22Rv1 (cell line): Measurements from ENCODE around the gene RYR2.
A peak's percentile ranks its signal among the peaks of the same experiment; 100 is the strongest.

Source experiments
- H3K27ac ChIP-seq: fragments of 450-650 bp; 2 replicates; pipeline ENCODE4 v1.5.1; 2017
- CTCF ChIP-seq: fragments of 450-650 bp; IDR thresholded peaks from 2 replicates; pipeline ENCODE4 v1.5.1; 2017; ENCODE audit warnings: mild to moderate bottlenecking
- ZFX ChIP-seq: fragments of 450-650 bp; IDR thresholded peaks from 2 replicates; pipeline ENCODE4 v1.6.1; 2017; ENCODE audit warnings: antibody characterized with exemption, borderline replicate concordance

Gene RYR2

DNA sequence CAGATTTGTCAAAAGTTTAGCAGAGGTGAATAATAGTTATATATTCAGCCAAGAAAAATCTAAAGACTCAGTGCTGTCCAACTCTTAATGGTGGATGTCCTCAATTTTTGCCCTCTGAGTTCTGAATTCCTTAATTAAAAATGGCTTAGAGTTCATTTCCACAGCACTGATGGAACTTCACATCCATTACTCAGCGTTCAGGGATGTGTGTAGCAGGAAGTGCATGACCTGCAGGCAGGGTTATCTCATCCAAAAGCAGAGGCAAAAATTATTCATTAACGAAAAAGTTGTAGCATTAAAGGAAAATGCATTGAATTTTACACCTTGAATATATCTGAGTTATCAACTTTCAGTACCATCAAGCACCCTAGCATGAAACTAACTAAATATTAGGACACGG, 752.1 kb downstream of the RYR2 start:
- TF ChIP-seq ZFX: no peak
- no peak for TF ChIP-seq CTCF
- no peak overlapping the region for H3K27ac ChIP-seq

GRCh38 chr1:237795558-237795957, 753.6 kb downstream of the RYR2 start:
- TF ChIP-seq CTCF: no peak
- TF ChIP-seq ZFX: no peak
- H3K27ac ChIP-seq: no peak overlapping the region

- no peak overlapping the region for H3K27ac ChIP-seq
- TF ChIP-seq ZFX (no peak), CTCF (peak; percentile 94)
These were observed 757.9 kb downstream of the RYR2 start for GRCh38 chr1:237799762-237800474.

- H3K27ac ChIP-seq: no peak overlapping the region
These were observed 762.5 kb downstream of the RYR2 start for GRCh38 chr1:237804516-237804915.

DNA sequence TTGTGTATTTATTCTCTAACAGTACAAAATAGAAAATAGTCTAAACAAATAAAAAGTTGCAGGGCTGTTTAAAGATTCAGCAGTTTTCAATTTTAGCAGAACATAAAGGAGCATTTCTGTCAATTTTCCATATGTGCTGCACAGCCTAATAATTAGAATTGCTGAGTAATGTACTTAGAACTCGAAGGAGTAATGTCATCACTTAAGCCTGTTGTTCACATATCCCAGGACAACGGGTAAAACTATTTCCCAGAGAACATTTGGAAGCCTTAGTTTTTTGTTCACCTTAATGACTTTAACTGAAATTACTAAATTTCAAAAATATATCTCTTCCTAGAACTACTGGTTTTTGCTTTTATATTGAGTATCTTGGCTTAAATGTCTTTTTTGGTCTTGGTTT, 767.1 kb downstream of the RYR2 start:
- TF ChIP-seq ZFX (no peak), CTCF (no peak)
- H3K27ac ChIP-seq: no peak overlapping the region

More at GRCh38 chr1:237804516-237804915, 762.5 kb downstream of the RYR2 start:
- TF ChIP-seq CTCF (no peak), ZFX (no peak)

- no peak overlapping the region for H3K27ac ChIP-seq
- TF ChIP-seq ZFX (no peak), CTCF (no peak)
These were observed 769.6 kb downstream of the RYR2 start for GRCh38 chr1:237811633-237812032.

GRCh38 chr1:237812061-237812460, 770.1 kb downstream of the RYR2 start:
- no peak for TF ChIP-seq CTCF
- no peak for TF ChIP-seq ZFX
- H3K27ac ChIP-seq: no peak overlapping the region
